NCI-H345 (cell line): Measurements from ENCODE around the gene FAM50A.
"Not testable (repeated sequence)": the region's sequence is repeated elsewhere in the genome, so short reads cannot be mapped to it uniquely, and the experiment has no call there.

Experiments used
- DNase-seq: peaks from one replicate; lab custom pipeline; 2025; lab: John Stamatoyannopoulos, UW

Gene FAM50A

DNA sequence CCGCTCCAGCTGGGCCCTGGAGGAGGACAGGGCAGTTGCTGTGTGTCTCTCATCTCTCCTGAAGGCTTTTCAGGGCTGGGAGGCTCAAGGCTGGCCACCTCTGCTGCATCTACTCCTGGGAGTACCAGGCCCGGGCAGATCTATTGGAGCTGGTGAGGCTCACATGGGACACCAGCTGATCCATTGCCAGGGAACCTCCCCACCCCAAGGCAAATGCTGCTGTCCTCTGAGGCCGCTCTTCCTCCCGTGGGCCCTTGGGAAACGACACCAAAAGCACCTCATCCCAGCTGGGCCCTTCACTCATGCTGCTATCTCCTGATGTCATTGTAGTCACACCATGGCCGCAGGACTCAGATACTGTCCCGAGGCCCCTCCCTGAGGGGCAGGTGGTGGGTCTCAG is 38.8 kb downstream of the FAM50A start:
- DNase-seq, result no peak

DNA sequence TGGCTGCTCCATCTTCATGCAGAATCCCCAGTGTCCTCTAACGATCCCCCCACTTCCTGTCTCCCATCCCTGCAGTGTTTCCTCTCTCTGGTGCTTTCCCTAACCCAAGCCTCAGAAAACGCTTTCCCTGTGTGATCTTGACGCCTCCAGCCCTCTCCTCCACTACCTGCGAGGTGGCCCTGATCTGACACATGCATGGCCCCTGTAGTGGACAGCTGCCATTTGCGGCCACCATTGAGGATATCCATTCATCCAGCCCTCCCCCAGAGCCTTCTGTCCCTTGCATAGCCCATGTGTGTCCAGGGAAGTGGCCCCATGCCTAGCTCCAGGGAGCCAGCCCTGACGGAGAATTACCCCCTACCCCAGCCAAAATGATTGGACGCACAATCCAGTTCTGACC is 39.4 kb downstream of the FAM50A start:
- no peak for DNase-seq

DNA sequence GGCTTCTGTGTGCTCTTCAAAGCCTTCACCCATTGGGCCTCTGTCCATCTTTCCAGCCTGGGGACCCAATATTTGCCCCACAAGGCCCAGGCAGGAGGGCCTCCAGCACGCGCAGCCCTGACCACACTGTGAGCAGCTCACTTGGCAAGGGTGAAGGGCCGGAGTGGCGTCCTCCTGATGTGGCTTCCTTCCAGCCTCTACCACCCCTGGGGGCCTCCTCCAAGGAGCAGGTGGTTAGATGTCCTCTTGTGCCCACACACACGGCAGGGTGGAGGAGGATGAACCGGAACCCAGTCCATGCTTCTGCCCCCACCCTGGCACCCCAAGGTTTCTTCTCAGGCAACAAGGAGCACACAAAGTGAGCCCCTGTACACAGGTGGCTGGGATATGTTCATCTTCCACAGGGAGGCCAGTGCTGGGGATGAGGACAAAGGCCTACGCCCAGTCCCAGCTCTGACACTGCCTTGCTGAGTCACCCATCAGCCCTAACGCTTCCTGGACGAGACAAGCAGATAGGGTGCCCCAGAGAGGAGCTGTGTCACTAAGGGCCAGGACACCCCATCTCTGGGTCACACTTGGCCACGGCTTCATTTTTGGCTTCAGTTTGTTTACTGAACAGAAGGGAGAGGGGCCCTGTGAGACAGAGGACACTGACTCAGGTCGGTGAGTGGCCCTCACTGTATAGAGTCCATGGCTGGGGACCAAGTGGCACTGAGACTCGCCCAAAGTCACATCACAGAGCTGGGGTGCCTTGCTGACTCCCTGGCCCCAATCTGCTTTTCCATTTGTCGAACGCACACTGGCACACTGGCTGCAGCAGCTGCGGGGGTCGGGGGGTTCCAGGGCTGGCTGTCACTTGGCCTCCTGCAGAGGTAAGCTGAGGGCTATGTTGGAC is 40.6 kb downstream of the FAM50A start:
- no peak for DNase-seq

DNA sequence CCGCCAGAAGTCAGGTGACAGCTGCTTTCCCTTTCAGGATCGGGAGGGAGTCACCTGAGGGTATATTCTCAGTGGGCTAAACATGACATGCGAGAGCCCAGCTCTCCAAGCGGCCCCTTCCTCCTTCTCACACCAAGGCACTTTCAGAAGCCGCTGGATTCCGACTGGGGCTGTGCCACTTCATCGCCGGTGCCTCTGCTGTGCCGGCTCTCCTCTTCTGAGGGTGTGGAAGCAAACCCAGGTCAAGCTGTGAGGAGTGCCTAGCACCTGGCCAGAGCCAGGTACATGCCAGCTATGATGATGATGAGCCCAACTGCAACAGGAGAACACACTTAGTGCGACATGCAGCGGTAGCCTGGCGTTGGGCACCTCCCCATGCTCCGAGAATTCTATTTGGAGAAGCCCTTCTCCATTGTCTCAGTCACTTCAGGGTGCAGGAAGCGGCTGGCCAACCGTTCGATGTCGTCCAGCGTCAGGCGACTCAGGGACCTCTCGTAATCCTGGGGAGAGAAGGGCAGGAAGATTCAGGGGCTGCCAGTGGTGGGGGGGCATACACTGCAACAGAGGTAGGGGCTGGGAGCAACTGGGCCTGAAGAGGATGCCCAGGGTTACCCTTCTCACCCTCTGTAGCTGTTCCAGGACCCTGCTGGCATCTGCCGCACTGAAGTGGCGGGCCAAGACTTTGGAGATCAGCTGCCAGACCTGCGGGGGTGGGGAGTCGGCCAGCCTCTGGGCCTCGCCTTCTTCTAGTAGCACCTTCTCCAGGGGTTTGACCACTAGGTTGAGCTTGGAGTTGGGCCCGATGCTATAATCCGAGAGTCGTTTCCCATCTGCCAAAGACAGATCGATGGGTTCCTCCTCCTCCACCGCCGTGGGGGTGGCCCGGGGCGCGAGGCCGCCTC is 41.5 kb downstream of the FAM50A start:
- no peak for DNase-seq

DNA sequence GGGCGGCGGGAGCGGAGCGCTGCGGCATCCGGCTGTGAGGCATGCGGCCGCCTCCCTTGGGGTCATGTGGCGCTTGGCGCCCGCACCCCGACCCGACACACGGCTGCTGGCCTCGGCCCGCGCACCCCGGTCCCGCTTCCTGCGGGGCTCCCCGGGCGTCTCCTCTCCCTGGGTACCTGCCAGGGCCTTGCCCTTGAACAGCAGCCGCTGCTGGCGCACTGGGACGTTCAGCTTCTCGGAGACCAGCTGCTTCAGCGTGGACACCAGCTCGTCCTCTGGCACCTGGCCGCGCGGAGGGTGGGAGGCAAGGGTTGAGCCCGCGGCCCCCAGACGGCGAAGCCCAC is 42.1 kb downstream of the FAM50A start:
- no peak for DNase-seq

DNA sequence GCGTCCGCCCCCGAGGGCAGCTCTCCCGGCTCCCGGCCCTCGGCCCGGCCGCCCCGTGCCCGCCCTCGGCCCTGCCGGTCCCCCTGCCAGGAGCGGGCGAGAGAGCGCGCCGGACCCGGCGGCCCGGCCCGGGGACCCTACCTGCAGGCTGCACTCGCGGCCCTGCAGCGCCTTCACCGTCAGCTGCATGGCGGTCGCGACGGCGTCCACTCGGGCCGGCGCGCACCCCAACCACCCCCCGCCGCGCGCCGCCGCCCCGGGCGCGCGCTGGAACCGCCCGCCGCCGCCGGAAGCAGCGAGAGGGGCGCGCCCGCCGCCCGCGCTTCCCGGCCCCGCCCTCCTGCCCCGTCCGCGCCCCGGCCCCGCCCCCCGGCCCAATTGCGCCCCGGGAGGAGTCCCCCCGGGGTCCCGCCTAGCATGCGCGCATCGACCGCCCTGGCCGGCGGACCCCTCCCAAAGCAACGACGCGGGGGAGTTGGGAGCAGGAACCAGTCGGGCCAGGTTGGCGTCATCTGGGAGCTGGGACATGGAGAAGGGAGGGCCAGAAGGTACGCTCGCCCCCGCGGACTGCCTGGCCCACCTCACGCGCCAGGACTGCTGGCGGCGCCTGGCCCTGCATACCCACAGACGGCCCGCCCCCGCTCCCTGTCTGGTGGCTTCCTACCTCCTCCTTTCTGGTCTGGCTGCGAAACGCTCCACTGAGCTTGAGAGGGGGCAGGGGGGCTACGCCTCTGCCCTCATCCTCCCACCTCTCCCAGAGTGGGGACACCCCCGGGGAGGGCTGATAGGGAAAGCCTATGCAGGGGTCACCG is 42.7 kb downstream of the FAM50A start, which contains the start of gene UBL4A:
UBL4A (minus strand) TSS at position 220 of the 812 bp plus-strand sequence; CDS start at position 189, 31 bp downstream.
- DNase-seq, result peak; percentile 45

DNA sequence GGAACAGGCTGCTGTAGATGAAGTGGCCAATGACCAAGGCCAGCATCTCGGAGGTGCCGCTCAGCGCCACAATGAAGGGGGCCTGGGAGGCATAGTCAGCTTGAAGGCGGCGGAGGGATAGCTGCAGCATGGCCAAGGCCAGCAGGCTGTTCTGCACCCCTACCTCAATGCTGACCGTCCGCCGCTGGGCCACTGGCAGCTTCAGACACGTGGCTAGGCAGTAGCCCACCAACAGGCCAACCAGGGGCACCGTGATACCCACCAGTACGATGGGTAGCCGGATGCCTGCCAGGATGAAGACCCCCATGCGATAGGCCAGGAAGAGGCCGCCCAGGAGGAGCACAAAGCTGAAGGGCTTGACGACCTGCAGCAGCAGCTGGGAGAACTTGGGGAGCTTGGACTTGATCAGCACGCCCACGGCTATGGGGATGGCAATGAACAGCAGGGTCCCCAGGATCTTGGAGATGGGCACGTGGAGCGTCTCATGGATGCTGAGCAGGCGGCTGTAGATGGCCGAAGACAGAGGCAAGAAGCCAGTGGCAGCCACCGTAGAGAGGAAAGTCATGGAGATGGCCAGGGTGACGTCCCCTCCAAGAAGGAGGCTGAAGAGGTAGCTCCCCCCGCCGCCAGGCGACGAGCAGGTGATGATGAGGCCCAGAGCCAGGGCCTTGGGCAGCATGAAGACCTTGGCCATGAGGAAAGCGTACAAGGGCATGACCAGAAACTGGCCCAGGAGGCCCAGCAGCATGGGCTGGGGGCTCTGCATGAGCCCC is 43.8 kb downstream of the FAM50A start:
- DNase-seq, result no peak

DNA sequence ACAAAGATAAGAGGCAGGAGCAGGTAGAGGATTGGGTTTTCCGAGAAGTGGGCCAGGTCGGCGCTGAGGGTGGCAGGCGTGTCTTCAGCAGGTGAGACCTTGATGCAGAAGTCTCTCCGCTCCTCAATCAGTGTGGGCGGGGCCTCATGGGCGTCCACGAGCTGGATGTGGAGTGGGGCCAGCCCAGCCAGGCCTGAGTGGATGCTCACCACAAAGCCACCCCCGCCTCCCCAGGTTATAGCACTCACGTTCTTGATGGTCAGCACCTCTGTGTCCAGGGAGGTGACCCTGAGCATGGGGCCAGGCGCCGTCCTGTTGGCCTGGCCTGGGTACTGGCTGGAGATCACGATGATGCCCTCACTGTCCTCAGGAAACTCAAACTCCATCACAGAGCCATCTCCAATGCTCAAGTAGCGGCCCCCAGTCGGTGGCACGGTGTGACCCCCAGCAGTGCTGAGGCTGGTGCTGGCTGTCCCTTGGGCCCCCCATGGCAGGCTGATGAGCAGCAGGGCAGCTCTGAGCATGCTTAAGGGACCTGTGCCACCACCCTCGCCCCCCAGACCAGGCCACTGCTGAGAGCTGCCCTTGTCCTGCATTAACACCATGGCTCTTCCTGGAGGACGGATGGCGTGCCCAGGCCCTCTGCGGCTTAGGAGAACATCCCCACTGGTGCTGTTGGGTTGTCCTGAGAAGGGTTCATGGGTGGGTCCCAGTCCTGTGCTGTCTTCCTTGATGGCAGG is 44.6 kb downstream of the FAM50A start:
- DNase-seq, result no peak

DNA sequence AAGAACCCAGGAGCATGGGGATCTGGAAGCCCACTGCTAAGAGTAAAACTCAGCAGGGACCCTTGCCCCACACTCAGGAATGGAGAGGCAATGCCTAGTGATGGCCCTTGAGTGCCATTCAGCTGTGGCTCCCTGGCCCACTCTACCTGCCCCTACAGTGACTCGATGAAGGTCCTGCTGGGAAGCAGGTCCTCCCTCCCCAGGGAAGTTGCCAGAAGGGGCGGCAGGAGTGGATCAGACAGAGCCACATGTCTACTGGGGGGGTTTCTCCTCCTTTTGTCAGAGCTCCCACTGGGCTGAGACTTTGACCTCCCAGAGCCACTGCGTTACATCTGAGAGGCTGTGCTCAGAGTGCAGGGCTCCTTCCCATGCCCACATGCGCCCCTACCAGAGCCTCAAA is 45.2 kb downstream of the FAM50A start:
- DNase-seq, result no peak

DNA sequence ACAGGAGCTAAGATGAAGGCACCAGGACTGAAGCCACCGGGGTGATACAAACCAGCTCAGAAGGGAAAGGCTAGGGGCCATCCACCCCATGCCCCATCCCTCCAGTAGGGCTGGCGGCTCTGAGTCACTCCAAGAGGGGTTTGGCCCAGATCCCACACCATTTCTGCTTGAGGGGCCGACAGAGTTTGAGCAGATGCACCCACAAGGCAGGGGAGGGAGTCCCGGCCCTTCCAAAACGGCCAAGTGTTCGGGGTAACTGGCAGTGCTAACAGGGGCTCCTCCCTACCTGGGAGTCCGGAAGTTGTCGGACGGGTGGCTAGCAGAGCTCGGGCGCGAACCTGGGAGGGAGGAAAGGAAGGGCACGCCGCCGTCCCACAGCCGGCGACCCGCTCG is 46.1 kb downstream of the FAM50A start:
- DNase-seq, result no peak

DNA sequence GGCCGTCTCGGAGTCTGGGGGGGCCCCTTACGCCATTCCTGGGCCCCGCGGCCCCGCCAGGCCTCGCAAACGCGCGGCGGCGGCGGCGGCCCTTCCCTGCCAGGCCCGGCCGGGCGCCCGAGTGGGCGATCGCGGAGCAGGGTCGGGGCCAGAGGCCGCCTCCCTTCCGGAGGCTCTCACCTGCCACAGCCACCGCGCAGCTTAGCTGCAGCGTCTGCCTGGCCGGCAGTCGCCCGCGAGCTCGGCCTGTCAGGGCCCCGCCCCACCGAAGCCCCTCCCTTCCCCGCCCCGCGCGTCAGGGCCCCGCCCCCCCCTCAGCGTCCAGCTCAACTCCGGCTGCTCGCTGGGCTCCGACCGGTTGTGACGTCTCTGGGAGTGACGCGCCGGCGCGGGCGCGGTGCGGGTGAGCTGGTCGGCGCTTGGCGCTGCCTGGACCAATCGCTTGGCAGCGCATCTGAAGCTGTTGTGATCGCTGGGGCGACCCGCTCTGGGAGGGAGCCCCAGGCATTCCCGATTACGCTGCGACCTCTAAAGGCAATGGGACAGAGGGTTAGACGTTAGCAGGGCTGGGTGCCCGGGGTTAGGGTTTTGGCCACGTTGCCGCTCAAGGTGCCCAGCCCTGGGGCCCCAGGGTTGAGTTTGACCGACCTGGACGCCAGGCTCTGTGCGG is 46.6 kb downstream of the FAM50A start, which contains the start of gene SLC10A3:
SLC10A3 (minus strand) TSS at position 216 of the 670 bp plus-strand sequence. CDS start 1,689 bp downstream, outside the sequence.
- peak; percentile 92 for DNase-seq

DNA sequence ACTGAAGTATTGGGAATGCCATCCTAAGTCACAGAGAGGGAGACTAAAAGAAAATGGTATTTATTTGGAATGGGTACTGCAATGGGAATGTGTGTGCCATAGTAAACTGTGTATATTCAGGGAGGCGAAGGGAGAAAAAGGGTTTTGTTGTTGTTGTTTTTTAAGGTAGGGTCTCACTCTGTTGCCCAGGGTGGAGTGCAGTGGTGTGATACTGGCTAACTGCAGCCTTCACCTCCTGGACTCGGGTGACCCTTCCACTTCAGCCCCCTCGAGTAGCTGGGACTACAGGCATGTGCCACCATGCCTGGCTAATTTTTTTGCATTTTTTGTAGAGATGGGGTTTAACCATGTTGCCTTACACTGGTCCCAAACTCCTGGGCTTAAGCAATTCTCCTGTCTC is 50.8 kb downstream of the FAM50A start:
- no peak for DNase-seq

DNA sequence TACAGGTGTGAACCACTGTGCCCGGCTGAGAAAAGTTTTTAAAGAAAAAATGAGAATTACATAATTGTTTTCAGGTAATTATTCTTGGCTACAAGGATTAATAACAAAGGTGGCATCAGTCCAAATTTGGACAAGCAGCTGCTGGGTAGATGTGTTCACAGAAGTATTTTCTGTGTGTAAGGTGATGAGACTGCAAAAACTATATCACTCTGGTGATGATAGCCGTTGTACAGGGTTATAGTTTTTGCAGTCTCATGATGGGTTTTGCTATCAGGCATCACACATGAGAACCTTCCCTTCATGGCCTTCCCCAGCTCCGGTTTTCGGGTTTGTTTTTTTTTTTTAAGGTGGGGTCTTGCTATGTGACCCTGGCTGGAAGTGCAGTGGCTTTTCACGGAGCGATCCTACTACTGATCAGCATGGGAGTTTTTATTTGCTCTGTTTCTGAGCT is 51.6 kb downstream of the FAM50A start:
- no peak for DNase-seq

DNA sequence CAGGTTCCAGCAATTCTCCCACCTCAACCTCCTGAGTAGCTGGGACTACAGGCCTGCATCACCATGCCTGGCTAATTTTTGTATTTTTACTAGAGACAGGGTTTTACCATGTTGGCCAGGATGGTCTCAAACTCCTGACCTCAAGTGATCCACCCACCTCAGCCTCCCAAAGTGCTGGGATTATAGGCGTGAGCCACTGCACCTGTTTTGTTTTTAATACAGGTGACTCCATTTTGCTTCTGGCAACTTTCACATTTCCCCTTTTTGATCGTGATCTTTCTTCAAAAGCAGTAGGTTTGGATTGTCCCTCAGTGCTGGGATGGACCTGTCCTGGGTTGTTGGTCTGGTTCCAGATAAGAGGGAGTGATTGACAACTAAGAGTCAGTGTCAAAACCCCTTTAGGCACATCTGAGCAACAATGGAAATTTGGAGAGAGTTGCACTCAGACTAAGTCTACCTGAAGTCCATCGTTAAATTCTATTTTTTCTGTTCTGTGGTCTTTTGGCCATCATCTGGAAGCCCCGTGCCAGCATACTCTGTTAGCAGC is 52.7 kb downstream of the FAM50A start:
- not testable (repeated sequence) for DNase-seq
